HEK293 (cell line): ENCODE data around the gene CEBPA.

Experiments used
- FEZF1 ChIP-seq: fragments of 450-650 bp; formaldehyde crosslinking; IDR thresholded peaks from 2 replicates; pipeline ENCODE4 v1.5.1; 2016; ENCODE audit warnings: missing biosample characterization, missing genetic modification characterization
- OVOL3 ChIP-seq: fragments of 450-650 bp; formaldehyde crosslinking; IDR thresholded peaks from 2 replicates; pipeline ENCODE4 v1.5.1; 2016; ENCODE audit warnings: missing biosample characterization, missing genetic modification characterization
- PATZ1 ChIP-seq: fragments of 450-650 bp; formaldehyde crosslinking; IDR thresholded peaks from 2 replicates; pipeline ENCODE4 v1.5.1; 2016; ENCODE audit warnings: missing biosample characterization, missing genetic modification characterization
- ZNF138 ChIP-seq: fragments of 450-650 bp; formaldehyde crosslinking; IDR thresholded peaks from 2 replicates; pipeline ENCODE4 v1.5.1; 2016; ENCODE audit warnings: missing biosample characterization, missing genetic modification characterization, borderline replicate concordance
- ZNF184 ChIP-seq: fragments of 450-650 bp; IDR thresholded peaks from 2 replicates; pipeline ENCODE4 v1.5.1; 2018; ENCODE audit warnings: missing biosample characterization, mild to moderate bottlenecking, missing genetic modification characterization
- ZNF501 ChIP-seq: fragments of 450-650 bp; formaldehyde crosslinking; IDR thresholded peaks from 2 replicates; pipeline ENCODE4 v1.5.1; 2016; ENCODE audit warnings: missing biosample characterization, missing genetic modification characterization
- ZNF777 ChIP-seq: fragments of 450-650 bp; formaldehyde crosslinking; IDR thresholded peaks from 2 replicates; pipeline ENCODE4 v1.5.1; 2017; ENCODE audit warnings: missing biosample characterization, missing genetic modification characterization, borderline replicate concordance
- ZXDB ChIP-seq: fragments of 450-650 bp; formaldehyde crosslinking; IDR thresholded peaks from 2 replicates; pipeline ENCODE4 v1.5.1; 2016; ENCODE audit warnings: missing biosample characterization, missing genetic modification characterization
- TF ChIP-seq, protein P1 (sequence below): fragments of 450-650 bp; formaldehyde crosslinking; IDR thresholded peaks from 2 replicates; pipeline ENCODE4 v1.5.1; 2016; ENCODE audit warnings: missing biosample characterization, missing genetic modification characterization
- TF ChIP-seq, protein P2 (sequence below): fragments of 450-650 bp; formaldehyde crosslinking; conservative IDR thresholded peaks from 2 replicates; pipeline ENCODE4 v1.5.1; 2016; ENCODE audit warnings: low read depth, missing biosample characterization, missing genetic modification characterization

DNA sequence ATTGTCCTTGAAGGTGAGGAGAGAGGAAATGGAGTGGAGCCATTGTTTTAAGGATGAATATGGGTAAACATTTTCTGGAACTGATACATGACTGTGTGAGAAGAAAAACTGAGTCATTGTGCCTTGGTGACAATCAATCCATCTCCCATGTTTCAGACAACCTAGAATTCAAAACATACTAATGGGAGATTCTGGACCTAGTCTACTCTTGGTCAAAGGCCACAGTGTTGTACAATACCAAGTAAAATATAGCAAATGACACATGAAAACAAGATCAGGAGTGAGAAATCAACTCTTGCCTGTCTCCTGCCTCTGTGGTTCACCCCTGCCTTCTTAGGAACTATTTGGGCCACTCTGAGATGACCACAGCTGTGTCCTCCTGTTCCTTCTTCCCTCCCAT, 13.1 kb downstream of the CEBPA start:
- TF ChIP-seq, protein P1, sequence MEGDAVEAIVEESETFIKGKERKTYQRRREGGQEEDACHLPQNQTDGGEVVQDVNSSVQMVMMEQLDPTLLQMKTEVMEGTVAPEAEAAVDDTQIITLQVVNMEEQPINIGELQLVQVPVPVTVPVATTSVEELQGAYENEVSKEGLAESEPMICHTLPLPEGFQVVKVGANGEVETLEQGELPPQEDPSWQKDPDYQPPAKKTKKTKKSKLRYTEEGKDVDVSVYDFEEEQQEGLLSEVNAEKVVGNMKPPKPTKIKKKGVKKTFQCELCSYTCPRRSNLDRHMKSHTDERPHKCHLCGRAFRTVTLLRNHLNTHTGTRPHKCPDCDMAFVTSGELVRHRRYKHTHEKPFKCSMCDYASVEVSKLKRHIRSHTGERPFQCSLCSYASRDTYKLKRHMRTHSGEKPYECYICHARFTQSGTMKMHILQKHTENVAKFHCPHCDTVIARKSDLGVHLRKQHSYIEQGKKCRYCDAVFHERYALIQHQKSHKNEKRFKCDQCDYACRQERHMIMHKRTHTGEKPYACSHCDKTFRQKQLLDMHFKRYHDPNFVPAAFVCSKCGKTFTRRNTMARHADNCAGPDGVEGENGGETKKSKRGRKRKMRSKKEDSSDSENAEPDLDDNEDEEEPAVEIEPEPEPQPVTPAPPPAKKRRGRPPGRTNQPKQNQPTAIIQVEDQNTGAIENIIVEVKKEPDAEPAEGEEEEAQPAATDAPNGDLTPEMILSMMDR (tag by site-specific recombination) = no peak
- TF ChIP-seq ZNF138 (tag by site-specific recombination) (no peak), ZNF777 (tag by site-specific recombination) (no peak), ZXDB (no peak), FEZF1 (no peak), ZNF501 (tag by site-specific recombination) (no peak), OVOL3 (no peak), PATZ1 (tag by site-specific recombination) (no peak), ZNF184 (tag by site-specific recombination) (no peak)
- TF ChIP-seq, protein P2, sequence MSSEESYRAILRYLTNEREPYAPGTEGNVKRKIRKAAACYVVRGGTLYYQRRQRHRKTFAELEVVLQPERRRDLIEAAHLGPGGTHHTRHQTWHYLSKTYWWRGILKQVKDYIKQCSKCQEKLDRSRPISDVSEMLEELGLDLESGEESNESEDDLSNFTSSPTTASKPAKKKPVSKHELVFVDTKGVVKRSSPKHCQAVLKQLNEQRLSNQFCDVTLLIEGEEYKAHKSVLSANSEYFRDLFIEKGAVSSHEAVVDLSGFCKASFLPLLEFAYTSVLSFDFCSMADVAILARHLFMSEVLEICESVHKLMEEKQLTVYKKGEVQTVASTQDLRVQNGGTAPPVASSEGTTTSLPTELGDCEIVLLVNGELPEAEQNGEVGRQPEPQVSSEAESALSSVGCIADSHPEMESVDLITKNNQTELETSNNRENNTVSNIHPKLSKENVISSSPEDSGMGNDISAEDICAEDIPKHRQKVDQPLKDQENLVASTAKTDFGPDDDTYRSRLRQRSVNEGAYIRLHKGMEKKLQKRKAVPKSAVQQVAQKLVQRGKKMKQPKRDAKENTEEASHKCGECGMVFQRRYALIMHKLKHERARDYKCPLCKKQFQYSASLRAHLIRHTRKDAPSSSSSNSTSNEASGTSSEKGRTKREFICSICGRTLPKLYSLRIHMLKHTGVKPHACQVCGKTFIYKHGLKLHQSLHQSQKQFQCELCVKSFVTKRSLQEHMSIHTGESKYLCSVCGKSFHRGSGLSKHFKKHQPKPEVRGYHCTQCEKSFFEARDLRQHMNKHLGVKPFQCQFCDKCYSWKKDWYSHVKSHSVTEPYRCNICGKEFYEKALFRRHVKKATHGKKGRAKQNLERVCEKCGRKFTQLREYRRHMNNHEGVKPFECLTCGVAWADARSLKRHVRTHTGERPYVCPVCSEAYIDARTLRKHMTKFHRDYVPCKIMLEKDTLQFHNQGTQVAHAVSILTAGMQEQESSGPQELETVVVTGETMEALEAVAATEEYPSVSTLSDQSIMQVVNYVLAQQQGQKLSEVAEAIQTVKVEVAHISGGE = no peak
